ENCODE data around the gene PAWR. TPM values are rescaled to one million over a fixed set of nuclear protein-coding genes. Genes with fewer than 3 reads are reported as not detected.

The PAWR gene
- total RNA-seq, 1 donor from 2014 or later = 110 TPM

DNA sequence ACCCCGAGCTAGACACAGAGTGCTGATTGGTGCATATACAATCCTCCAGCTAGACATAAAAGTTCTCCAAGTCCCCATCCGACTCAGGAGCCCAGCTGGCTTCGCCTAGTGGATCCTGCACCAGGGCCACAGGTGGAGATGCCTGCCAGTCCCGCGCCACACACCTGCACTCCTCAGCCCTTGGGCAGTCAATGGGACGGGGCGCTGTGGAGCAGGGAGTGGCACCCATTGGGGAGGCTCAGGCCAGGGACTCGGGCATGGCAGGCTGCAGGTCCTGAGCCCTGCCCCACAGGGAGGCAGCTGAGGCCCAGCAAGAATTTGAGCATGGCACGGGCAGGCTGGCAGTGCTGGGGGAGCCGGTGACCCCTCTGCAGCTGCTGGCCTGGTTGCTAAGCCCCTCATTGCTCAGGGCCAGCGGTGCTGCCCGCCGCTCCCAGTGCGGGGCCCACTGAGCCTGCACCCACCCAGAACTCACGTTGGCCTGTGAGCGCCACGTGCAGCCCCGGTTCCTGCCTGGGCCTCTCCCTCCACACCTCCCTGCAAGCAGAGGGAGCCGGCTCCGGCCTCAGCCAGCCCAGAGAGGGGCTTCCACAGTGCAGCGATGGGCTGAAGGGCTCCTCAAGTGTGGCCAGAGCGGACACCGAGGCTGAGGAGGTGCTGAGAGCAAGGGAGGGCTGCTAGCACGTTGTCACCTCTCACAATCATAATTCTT, 136.7 kb downstream of the PAWR start:
- no peak for DNase-seq (ENCODE audit: low read depth)
- TF ChIP-seq, protein P1, sequence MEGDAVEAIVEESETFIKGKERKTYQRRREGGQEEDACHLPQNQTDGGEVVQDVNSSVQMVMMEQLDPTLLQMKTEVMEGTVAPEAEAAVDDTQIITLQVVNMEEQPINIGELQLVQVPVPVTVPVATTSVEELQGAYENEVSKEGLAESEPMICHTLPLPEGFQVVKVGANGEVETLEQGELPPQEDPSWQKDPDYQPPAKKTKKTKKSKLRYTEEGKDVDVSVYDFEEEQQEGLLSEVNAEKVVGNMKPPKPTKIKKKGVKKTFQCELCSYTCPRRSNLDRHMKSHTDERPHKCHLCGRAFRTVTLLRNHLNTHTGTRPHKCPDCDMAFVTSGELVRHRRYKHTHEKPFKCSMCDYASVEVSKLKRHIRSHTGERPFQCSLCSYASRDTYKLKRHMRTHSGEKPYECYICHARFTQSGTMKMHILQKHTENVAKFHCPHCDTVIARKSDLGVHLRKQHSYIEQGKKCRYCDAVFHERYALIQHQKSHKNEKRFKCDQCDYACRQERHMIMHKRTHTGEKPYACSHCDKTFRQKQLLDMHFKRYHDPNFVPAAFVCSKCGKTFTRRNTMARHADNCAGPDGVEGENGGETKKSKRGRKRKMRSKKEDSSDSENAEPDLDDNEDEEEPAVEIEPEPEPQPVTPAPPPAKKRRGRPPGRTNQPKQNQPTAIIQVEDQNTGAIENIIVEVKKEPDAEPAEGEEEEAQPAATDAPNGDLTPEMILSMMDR (conservative IDR thresholded peaks at IDR 0.05; ENCODE audit: low read depth, low read length) = no peak
- H3K4me3 ChIP-seq (ENCODE audit: low read depth, low read length) = no peak overlapping the region

DNA sequence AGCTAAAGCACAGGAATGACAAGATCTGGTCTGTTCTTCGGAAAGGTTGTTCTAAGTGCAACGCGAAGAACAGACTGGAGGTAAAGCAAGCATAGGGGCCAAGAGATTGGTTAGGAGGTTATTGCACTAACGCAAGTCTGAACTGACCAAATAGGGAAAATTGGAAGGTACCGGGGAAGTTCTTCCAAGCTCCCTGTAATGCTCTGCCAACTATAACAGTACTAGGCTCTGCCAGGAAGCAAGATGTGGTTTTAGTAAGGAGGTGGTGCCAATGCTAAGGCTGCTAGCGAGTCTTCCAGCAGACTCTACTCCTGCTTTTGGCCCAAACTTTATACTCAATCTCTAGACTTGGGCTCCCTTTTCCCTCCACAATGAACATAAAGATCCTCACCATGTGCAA, 138.6 kb downstream of the PAWR start:
- TF ChIP-seq, protein P1 (conservative IDR thresholded peaks at IDR 0.05; ENCODE audit: low read depth, low read length) = no peak
- H3K4me3 ChIP-seq (ENCODE audit: low read depth, low read length) = no peak overlapping the region
- no peak for DNase-seq (ENCODE audit: low read depth)

DNA sequence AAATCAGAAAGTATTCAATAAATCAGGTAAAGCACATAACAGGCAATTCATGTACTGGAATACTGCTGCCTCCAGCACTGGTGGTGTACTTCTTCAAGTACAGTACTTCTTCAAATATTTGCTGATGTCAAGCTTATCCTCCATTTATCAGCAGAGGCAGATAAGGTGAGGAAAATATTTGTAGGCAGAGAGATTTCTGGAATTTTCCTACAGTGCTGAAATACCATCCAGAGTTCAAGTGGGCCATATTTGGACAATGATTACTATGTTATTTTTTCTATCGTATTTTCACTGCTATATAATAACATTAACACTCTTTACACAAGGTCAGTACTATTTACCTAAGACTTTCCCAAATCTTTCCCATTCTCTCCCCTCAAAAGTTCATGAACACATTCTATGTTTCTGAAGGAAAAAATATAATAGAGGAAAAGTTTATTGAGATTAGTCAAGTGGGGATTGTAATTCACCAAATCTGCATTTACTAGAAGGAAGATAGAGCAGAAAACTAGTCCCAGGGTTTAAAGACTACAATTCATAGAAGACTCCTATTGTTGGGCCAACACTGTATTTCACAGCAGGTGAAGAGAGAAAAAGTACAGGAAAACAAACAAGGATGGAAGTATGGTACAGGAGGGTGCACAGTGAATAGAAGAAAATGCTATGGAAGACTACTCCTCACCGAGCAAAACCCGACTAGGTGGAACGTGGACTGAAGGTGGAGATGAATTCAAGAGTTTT, 141.1 kb downstream of the PAWR start:
- TF ChIP-seq, protein P1 (conservative IDR thresholded peaks at IDR 0.05; ENCODE audit: low read depth, low read length) = no peak
- no peak for DNase-seq (ENCODE audit: low read depth)
- H3K4me3 ChIP-seq (ENCODE audit: low read depth, low read length) = no peak overlapping the region

DNA sequence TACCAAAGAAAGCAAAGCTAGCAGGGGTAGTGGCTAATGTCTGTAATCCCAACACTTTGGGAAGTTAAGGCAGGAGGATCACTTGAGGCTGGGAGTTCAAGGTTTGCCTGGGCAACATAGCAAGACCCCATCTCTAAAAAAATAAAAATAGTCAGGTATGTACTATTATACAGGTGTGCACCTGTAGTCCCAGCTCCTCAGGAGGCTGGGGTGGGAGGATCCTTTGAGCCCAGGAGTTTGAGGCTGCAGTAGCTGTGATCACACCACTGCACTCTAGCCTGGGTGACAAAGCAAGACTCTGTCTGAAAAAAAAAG, 142.2 kb downstream of the PAWR start:
- no peak for DNase-seq (ENCODE audit: low read depth)
- no peak overlapping the region for H3K4me3 ChIP-seq (ENCODE audit: low read depth, low read length)
- TF ChIP-seq, protein P1 (conservative IDR thresholded peaks at IDR 0.05; ENCODE audit: low read depth, low read length) = no peak

DNA sequence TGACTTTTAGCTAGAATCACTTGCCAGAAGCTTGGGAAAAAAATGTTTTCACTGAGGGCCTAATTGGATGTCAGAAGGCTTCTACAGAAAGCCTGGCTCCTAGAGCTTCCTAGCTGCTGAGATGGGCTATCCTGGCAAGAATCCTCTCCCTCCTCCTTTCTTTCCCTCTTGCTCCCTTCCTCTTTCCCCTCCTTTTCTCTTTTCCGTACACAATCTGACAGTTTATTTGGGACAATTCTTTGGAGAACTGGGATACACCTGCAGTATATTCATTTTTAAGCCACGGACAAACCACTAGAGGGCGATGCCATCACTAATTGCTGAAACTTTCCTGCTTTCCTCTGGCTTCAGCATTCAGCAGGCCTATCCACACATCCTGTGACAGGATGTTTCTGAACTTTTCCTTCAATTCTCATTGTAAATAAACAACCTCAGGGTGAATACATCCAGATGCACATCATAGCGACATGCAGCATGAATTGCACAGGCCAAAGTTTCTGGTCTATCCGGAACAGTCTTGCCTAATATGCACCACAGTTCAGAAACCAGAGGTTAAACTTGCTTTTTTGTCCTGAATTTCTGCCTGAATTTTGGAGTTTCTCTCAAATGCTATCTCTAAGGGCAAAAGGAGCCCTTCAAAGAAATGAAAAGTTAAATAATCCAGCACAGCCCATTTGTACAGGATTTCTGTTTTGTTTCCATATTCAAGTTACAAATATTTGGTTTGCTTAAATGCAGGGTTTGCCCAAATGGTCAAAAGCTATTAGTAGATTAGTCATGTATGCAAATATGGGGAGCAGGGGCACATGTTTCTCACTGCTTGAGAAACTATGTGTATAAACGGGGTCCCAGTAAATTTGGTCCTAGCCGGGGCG, 142.8 kb downstream of the PAWR start:
- no peak overlapping the region for H3K4me3 ChIP-seq (ENCODE audit: low read depth, low read length)
- DNase-seq (ENCODE audit: low read depth) = peak; percentile 32
- TF ChIP-seq, protein P1 (conservative IDR thresholded peaks at IDR 0.05; ENCODE audit: low read depth, low read length) = peak; percentile 80

DNA sequence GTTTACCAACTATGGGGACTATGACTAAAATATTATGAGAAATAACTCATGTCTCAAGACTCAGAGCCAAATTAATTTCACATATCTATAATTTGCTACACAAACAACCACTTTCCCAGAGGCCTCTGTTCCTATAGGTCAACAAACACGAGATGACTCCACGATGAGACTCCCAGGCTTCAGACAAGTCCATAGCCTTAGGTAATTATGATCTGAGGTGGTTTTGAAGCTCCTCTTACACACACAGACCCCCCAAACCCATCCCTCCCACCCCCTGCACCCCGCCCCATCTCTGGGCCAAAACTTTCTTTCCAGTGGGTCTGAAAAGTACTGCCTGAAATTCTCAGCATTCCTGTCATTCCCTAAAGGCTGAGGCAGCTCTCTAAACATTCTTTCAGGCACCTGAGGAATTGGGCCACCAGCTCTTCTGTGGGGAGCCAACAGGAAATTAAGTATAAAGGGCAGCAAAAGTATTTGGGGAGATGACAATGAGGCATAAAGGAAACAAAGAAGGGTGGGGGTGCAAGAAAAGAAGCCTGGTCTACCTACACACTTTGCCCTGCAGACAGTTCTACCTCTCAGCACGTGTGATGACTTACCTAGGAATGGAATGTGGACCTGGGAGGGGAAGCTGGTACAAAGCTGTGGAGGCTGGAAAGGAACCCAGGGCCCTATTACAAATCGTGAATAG, 143.6 kb downstream of the PAWR start:
- TF ChIP-seq, protein P1 (conservative IDR thresholded peaks at IDR 0.05; ENCODE audit: low read depth, low read length) = no peak
- no peak overlapping the region for H3K4me3 ChIP-seq (ENCODE audit: low read depth, low read length)
- peak; percentile 87 for DNase-seq (ENCODE audit: low read depth)
